HL-60 (cell line): ENCODE data around the gene FRRS1L.

ENCODE experiments used
- GABPA ChIP-seq: IDR thresholded peaks from 2 replicates; pipeline ENCODE4 v1.6.1; 2012; ENCODE audit warnings: low read depth
- POLR2AphosphoS5 ChIP-seq: IDR thresholded peaks from 2 replicates; pipeline ENCODE4 v1.6.1; 2012; ENCODE audit warnings: low read depth
- TF ChIP-seq, protein P1 (sequence below): IDR thresholded peaks from one replicate; pipeline ENCODE4 v1.5.1; 2011; ENCODE audit warnings: low read length, control low read depth, inconsistent platforms; ENCODE audit not compliant: insufficient read depth
- TF ChIP-seq, protein P2 (sequence below): IDR thresholded peaks from 2 replicates; pipeline ENCODE4 v1.6.1; 2012; ENCODE audit warnings: low read depth; ENCODE audit not compliant: insufficient replicate concordance

DNA sequence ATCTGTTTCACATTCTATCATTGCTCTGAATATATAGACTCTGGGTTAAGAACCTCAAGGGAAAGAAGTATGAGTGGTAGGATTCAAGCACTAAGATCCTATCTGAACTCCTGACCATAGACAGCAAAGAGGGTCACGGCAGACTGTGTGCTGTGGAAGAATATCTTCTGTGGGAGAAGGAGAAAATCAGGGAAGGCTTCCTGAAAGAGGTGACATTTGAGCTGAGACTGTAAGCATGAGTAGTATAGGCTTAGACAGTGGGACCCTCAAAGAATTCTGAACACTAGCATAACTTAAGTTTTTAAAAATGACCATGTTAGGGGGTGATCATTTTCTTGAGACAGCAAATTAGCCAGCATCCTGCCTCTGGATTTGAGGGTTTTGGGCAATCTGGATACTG is 3.9 kb downstream of the FRRS1L start:
- TF ChIP-seq POLR2AphosphoS5: no peak
- TF ChIP-seq, protein P1, sequence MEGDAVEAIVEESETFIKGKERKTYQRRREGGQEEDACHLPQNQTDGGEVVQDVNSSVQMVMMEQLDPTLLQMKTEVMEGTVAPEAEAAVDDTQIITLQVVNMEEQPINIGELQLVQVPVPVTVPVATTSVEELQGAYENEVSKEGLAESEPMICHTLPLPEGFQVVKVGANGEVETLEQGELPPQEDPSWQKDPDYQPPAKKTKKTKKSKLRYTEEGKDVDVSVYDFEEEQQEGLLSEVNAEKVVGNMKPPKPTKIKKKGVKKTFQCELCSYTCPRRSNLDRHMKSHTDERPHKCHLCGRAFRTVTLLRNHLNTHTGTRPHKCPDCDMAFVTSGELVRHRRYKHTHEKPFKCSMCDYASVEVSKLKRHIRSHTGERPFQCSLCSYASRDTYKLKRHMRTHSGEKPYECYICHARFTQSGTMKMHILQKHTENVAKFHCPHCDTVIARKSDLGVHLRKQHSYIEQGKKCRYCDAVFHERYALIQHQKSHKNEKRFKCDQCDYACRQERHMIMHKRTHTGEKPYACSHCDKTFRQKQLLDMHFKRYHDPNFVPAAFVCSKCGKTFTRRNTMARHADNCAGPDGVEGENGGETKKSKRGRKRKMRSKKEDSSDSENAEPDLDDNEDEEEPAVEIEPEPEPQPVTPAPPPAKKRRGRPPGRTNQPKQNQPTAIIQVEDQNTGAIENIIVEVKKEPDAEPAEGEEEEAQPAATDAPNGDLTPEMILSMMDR: no peak
- TF ChIP-seq, protein P2, sequence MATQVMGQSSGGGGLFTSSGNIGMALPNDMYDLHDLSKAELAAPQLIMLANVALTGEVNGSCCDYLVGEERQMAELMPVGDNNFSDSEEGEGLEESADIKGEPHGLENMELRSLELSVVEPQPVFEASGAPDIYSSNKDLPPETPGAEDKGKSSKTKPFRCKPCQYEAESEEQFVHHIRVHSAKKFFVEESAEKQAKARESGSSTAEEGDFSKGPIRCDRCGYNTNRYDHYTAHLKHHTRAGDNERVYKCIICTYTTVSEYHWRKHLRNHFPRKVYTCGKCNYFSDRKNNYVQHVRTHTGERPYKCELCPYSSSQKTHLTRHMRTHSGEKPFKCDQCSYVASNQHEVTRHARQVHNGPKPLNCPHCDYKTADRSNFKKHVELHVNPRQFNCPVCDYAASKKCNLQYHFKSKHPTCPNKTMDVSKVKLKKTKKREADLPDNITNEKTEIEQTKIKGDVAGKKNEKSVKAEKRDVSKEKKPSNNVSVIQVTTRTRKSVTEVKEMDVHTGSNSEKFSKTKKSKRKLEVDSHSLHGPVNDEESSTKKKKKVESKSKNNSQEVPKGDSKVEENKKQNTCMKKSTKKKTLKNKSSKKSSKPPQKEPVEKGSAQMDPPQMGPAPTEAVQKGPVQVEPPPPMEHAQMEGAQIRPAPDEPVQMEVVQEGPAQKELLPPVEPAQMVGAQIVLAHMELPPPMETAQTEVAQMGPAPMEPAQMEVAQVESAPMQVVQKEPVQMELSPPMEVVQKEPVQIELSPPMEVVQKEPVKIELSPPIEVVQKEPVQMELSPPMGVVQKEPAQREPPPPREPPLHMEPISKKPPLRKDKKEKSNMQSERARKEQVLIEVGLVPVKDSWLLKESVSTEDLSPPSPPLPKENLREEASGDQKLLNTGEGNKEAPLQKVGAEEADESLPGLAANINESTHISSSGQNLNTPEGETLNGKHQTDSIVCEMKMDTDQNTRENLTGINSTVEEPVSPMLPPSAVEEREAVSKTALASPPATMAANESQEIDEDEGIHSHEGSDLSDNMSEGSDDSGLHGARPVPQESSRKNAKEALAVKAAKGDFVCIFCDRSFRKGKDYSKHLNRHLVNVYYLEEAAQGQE: no peak
- no peak for TF ChIP-seq GABPA
